Measurements from ENCODE around the gene SPHK1. TPM values are rescaled to one million over a fixed set of nuclear protein-coding genes. Genes with fewer than 3 reads are reported as not detected.

SPHK1 gene
- total RNA-seq, 3 donors from 2014 or later: 9.6 to 28.5 (median 23.0) TPM

DNA sequence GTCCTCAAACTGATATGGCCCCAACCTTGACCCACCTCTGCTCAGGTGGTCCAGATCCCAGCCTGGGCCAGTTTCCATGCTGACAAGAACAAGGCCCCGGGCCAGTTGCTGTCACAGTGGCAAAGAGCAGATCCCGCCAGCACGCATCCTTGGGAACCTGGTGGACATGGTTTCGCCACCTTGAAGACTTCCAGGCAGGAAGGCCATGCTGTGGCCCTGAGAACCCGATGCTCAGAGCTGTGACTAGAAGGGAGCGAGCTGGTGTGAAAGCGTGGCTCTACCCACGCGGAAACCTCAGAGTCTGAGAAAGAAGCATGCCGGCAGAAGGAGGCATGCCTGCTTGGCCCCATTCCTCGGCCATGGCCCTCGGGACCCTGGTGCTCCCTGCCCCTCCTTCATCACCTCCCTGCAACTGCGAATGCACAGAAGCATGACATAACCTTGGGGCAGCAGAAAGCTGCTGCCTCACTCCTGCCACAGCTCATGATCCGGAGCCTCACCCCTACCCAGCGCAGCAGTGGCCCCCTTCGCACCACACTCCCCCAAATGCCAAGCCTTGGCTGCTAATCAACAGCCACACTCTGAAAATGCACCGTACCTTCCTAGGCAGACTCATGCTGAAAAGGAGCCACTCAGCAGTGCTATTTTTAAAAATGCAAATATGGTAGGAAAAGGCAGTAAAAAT, 35.3 kb downstream of the SPHK1 start:
- no peak overlapping the region for H3K4me3 ChIP-seq
- H3K4me1 ChIP-seq: peaks cover 0 to 2% of the 10 kb centered on the region in 2 donors
- H3K27ac ChIP-seq: no peak overlapping the region
- no peak for DNase-seq (ENCODE audit: low spot score in 2 of 2)
- no peaks in the 10 kb centered on the region for H3K27me3 ChIP-seq
- no peaks in the 10 kb centered on the region for H3K9me3 ChIP-seq
- intact Hi-C loops (cut with DNase I; ENCODE audit: low total_unique reads): no loop called here
- H3K36me3 ChIP-seq: no peaks in the 10 kb centered on the region
- TF ChIP-seq POLR2AphosphoS5 (IDR thresholded peaks at IDR 0.05) (no peak), POLR2A (IDR thresholded peaks at IDR 0.05) (no peak)
- TF ChIP-seq, protein P1, sequence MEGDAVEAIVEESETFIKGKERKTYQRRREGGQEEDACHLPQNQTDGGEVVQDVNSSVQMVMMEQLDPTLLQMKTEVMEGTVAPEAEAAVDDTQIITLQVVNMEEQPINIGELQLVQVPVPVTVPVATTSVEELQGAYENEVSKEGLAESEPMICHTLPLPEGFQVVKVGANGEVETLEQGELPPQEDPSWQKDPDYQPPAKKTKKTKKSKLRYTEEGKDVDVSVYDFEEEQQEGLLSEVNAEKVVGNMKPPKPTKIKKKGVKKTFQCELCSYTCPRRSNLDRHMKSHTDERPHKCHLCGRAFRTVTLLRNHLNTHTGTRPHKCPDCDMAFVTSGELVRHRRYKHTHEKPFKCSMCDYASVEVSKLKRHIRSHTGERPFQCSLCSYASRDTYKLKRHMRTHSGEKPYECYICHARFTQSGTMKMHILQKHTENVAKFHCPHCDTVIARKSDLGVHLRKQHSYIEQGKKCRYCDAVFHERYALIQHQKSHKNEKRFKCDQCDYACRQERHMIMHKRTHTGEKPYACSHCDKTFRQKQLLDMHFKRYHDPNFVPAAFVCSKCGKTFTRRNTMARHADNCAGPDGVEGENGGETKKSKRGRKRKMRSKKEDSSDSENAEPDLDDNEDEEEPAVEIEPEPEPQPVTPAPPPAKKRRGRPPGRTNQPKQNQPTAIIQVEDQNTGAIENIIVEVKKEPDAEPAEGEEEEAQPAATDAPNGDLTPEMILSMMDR (IDR thresholded peaks at IDR 0.05): no peak

GRCh38 chr17:76420356-76421043, 36.1 kb downstream of the SPHK1 start:
- H3K36me3 ChIP-seq: no peaks in the 10 kb centered on the region
- no peaks in the 10 kb centered on the region for H3K4me1 ChIP-seq
- no peak overlapping the region for H3K27ac ChIP-seq
- no peaks in the 10 kb centered on the region for H3K27me3 ChIP-seq
- no peak for DNase-seq (ENCODE audit: low spot score in 2 of 2)
- no peak for TF ChIP-seq POLR2AphosphoS5 (IDR thresholded peaks at IDR 0.05)
- TF ChIP-seq, protein P1 (IDR thresholded peaks at IDR 0.05): no peak
- no peak for TF ChIP-seq POLR2A (IDR thresholded peaks at IDR 0.05)
- intact Hi-C loops (cut with DNase I; ENCODE audit: low total_unique reads): no loop called here
- H3K4me3 ChIP-seq: no peak overlapping the region
- H3K9me3 ChIP-seq: no peaks in the 10 kb centered on the region

GRCh38 chr17:76421044-76421407, 36.6 kb downstream of the SPHK1 start:
- DNase-seq (ENCODE audit: low spot score in 2 of 2): no peak
- intact Hi-C loops (cut with DNase I; ENCODE audit: low total_unique reads): no loop called here
- Histone ChIP-seq H3K9me3 (no peaks in the 10 kb centered on the region), H3K4me3 (no peak overlapping the region), H3K4me1 (no peaks in the 10 kb centered on the region), H3K36me3 (no peaks in the 10 kb centered on the region), H3K27ac (no peak overlapping the region), H3K27me3 (no peaks in the 10 kb centered on the region)
- no peak for TF ChIP-seq POLR2A (IDR thresholded peaks at IDR 0.05)
- TF ChIP-seq, protein P1 (IDR thresholded peaks at IDR 0.05): no peak
- TF ChIP-seq POLR2AphosphoS5 (IDR thresholded peaks at IDR 0.05): no peak

DNA sequence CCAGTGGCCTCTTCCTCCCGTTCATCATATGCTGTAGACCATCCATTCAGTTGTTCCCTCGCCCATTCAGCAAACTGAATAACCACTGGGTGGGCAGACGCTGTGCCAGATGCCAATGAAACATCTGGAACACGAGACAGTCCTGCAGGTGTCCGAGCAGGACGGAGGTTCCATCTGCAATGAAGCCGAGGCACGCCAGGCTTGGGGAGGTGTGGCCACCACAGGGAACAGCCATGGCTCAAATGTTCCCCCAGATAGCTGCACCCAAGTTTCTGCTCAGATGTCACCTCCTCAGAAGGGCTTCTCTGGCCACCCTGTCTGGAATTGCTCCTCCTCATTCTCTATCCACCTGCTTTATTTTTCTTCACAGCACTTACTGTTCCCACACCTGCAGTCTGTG, 38.0 kb downstream of the SPHK1 start:
- no peak overlapping the region for H3K27ac ChIP-seq
- H3K4me1 ChIP-seq: no peaks in the 10 kb centered on the region
- intact Hi-C loops (cut with DNase I; ENCODE audit: low total_unique reads): no loop called here
- no peaks in the 10 kb centered on the region for H3K36me3 ChIP-seq
- no peak for DNase-seq (ENCODE audit: low spot score in 2 of 2)
- TF ChIP-seq, protein P1 (IDR thresholded peaks at IDR 0.05): no peak
- TF ChIP-seq POLR2A (IDR thresholded peaks at IDR 0.05) (no peak), POLR2AphosphoS5 (IDR thresholded peaks at IDR 0.05) (no peak)
- no peak overlapping the region for H3K4me3 ChIP-seq
- H3K27me3 ChIP-seq: no peaks in the 10 kb centered on the region
- no peaks in the 10 kb centered on the region for H3K9me3 ChIP-seq

DNA sequence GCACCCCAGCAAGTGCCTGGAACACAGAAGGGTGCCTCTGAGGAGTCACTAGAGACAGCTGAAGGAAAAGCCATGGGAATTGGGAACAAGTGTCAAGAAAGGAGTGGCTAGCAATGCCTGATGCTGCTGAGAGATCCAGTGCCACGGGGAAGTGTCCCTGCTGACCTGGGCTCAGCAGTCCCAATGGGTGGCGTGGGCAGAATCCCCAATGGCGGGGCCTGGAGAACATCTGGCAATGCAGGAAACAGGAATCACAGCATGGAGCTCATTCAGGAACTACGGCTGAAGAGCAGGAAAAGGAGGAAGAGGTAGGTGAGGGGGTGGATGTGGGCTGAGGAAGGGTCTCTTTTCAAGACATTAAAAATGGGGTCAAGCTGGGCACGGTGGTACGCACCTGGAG, 38.5 kb downstream of the SPHK1 start:
- H3K36me3 ChIP-seq: no peaks in the 10 kb centered on the region
- TF ChIP-seq POLR2A (IDR thresholded peaks at IDR 0.05) (no peak), POLR2AphosphoS5 (IDR thresholded peaks at IDR 0.05) (no peak)
- TF ChIP-seq, protein P1 (IDR thresholded peaks at IDR 0.05): no peak
- no peaks in the 10 kb centered on the region for H3K9me3 ChIP-seq
- no peak overlapping the region for H3K27ac ChIP-seq
- H3K4me3 ChIP-seq: no peak overlapping the region
- intact Hi-C loops (cut with DNase I; ENCODE audit: low total_unique reads): no loop called here
- peaks cover 0 to 4% of the 10 kb centered on the region in 2 donors for H3K4me1 ChIP-seq
- no peaks in the 10 kb centered on the region for H3K27me3 ChIP-seq
- no peak for DNase-seq (ENCODE audit: low spot score in 2 of 2)

Data from breast epithelium (tissue), 4 donors.